Measurements from ENCODE around the gene KCTD16. TPM values are rescaled to one million over a fixed set of nuclear protein-coding genes. Genes with fewer than 3 reads are reported as not detected.

KCTD16 gene
- total RNA-seq, 2 experiments from 2014 or later, result 0.19 to 0.32 TPM

- no peaks in the 10 kb centered on the region for H3K9me2 ChIP-seq (ENCODE audit: insufficient read depth, low read length)
- no peak for DNase-seq (ENCODE audit: low spot score)
- CTCF ChIA-PET (ENCODE audit: unreplicated experiment), result interaction anchor here (0.7 to 1.6 kb wide), 2 partner anchors 22 to 28 kb away, joined by 3 to 6 read pairs; no protein-coding TSS in a partner anchor
- peak overlapping the region; percentile 80; the same call in 1 of the 2 replicates for H2AFZ ChIP-seq (ENCODE audit: low read length)
- no peaks in the 10 kb centered on the region for H3K9me3 ChIP-seq (ENCODE audit: low read length)
- POLR2A ChIA-PET, result interaction anchor here (0.7 to 5.7 kb wide), 6 partner anchors 11 to 1171 kb away, joined by 3 to 58 read pairs (median 8); no protein-coding TSS in a partner anchor
- intact Hi-C loops (cut with micrococcal nuclease; ENCODE audit: unreplicated experiment), result loop anchor here (10.0 kb wide), 1 partner anchor 765 kb away; the partner anchor contains the start of gene NR3C1
- H3K36me3 ChIP-seq (ENCODE audit: insufficient read depth, low read length), result peaks cover 23% of the 10 kb centered on the region
- peaks cover 18% of the 10 kb centered on the region; the same call in 1 of the 2 replicates for H3K79me2 ChIP-seq (ENCODE audit: insufficient read depth, low read depth, low read length)
- H3K4me3 ChIP-seq (ENCODE audit: low read depth, low read length, poor library complexity, severe bottlenecking), result peak overlapping the region; percentile 77
- no peak for TF ChIP-seq CTCF (conservative IDR thresholded peaks at IDR 0.05; ENCODE audit: low read length)
- TF ChIP-seq EZH2phosphoT487 (IDR thresholded peaks at IDR 0.05; ENCODE audit: borderline replicate concordance, low read depth, low read length), result no peak
- H3K27ac ChIP-seq (ENCODE audit: low read depth, low read length, poor library complexity, severe bottlenecking), result no peak overlapping the region
- H4K20me1 ChIP-seq (ENCODE audit: insufficient read depth, low read length), result no peaks in the 10 kb centered on the region
- peak overlapping the region; percentile 81 for H3K4me2 ChIP-seq (ENCODE audit: low read length)
- H3K4me1 ChIP-seq (ENCODE audit: insufficient read depth, low read length, poor library complexity, severe bottlenecking), result peaks cover 18% of the 10 kb centered on the region
- BruUV-seq (replicated peaks), result TSS peak; percentile 65
Measured at GRCh38 chr5:144169904-144170275, 783 bp upstream of the KCTD16 start.

- Histone ChIP-seq H3K27ac (ENCODE audit: low read depth, low read length, poor library complexity, severe bottlenecking) (no peak overlapping the region), H3K4me3 (ENCODE audit: low read depth, low read length, poor library complexity, severe bottlenecking) (no peak overlapping the region), H3K4me1 (ENCODE audit: insufficient read depth, low read length, poor library complexity, severe bottlenecking) (peaks cover 17% of the 10 kb centered on the region), H3K4me2 (ENCODE audit: low read length) (no peak overlapping the region), H3K9me3 (ENCODE audit: low read length) (no peaks in the 10 kb centered on the region), H4K20me1 (ENCODE audit: insufficient read depth, low read length) (no peaks in the 10 kb centered on the region), H2AFZ (ENCODE audit: low read length) (no peak overlapping the region), H3K36me3 (ENCODE audit: insufficient read depth, low read length) (peaks cover 2% of the 10 kb centered on the region; the same call in 1 of the 2 replicates), H3K9me2 (ENCODE audit: insufficient read depth, low read length) (no peaks in the 10 kb centered on the region), H3K79me2 (ENCODE audit: insufficient read depth, low read depth, low read length) (peaks cover 14% of the 10 kb centered on the region; the same call in 1 of the 2 replicates)
- ChIA-PET CTCF (ENCODE audit: unreplicated experiment) (no interaction called here), POLR2A (interaction anchor here (1.5 to 5.7 kb wide), 2 partner anchors 10 to 13 kb away, joined by 5 to 58 read pairs; no protein-coding TSS in a partner anchor)
- intact Hi-C loops (cut with micrococcal nuclease; ENCODE audit: unreplicated experiment), result loop anchor here (10.0 kb wide), 1 partner anchor 769 kb away; the partner anchor contains the start of gene NR3C1
- DNase-seq (ENCODE audit: low spot score), result no peak
- no TSS peak for BruUV-seq (replicated peaks)
- TF ChIP-seq EZH2phosphoT487 (IDR thresholded peaks at IDR 0.05; ENCODE audit: borderline replicate concordance, low read depth, low read length) (no peak), CTCF (conservative IDR thresholded peaks at IDR 0.05; ENCODE audit: low read length) (no peak)
Measured at GRCh38 chr5:144173766-144174165, 3.1 kb downstream of the KCTD16 start.

GRCh38 chr5:144177548-144177947 is 6.9 kb downstream of the KCTD16 start:
- DNase-seq (ENCODE audit: low spot score), result no peak
- no peak overlapping the region for H3K4me3 ChIP-seq (ENCODE audit: low read depth, low read length, poor library complexity, severe bottlenecking)
- BruUV-seq (replicated peaks), result no TSS peak
- H3K4me1 ChIP-seq (ENCODE audit: insufficient read depth, low read length, poor library complexity, severe bottlenecking), result no peaks in the 10 kb centered on the region
- H3K79me2 ChIP-seq (ENCODE audit: insufficient read depth, low read depth, low read length), result no peaks in the 10 kb centered on the region
- no peak overlapping the region for H2AFZ ChIP-seq (ENCODE audit: low read length)
- no peak for TF ChIP-seq EZH2phosphoT487 (IDR thresholded peaks at IDR 0.05; ENCODE audit: borderline replicate concordance, low read depth, low read length)
- TF ChIP-seq CTCF (conservative IDR thresholded peaks at IDR 0.05; ENCODE audit: low read length), result no peak
- H3K36me3 ChIP-seq (ENCODE audit: insufficient read depth, low read length), result no peaks in the 10 kb centered on the region
- no peaks in the 10 kb centered on the region for H4K20me1 ChIP-seq (ENCODE audit: insufficient read depth, low read length)
- H3K4me2 ChIP-seq (ENCODE audit: low read length), result no peak overlapping the region
- POLR2A ChIA-PET, result no interaction called here
- intact Hi-C loops (cut with micrococcal nuclease; ENCODE audit: unreplicated experiment), result loop anchor here (10.0 kb wide), 1 partner anchor 773 kb away; the partner anchor contains the start of gene NR3C1
- no peak overlapping the region for H3K27ac ChIP-seq (ENCODE audit: low read depth, low read length, poor library complexity, severe bottlenecking)
- H3K9me2 ChIP-seq (ENCODE audit: insufficient read depth, low read length), result no peaks in the 10 kb centered on the region
- H3K9me3 ChIP-seq (ENCODE audit: low read length), result no peaks in the 10 kb centered on the region
- CTCF ChIA-PET (ENCODE audit: unreplicated experiment), result no interaction called here

All from OCI-LY7 (cell line).